HepG2 (cell line): Measurements from ENCODE around the gene IFITM5. TPM values are rescaled to one million over a fixed set of nuclear protein-coding genes. Genes with fewer than 3 reads are reported as not detected.

Source experiments
- ATAC-seq: fragments of 200-7000 bp; cut with Tn5 transposase; 3 replicates; pipeline ENCODE4 v1.9.1; 2020; ENCODE audit warnings: mild to moderate bottlenecking, moderate library complexity
- BruUV-seq: library from RNA; stranded (reverse); fragments of 400-500 nt; replicated peaks from 2 replicates; lab custom pipeline; 2021; lab: Mats Ljungman, UMichigan
- CTCF ChIA-PET: fragments of 300-600 bp; formaldehyde crosslinking; extraction: SDS; loops from one replicate; lab custom pipeline; 2021; ENCODE audit warnings: low total read pairs, inconsistent platforms, low intra/inter-chr PET ratio; lab: Yijun Ruan, JAX
- POLR2A ChIA-PET: fragments of 350-600 bp; sonication (Branson Sonifier 250); formaldehyde crosslinking; loops from one replicate; lab custom pipeline; 2020; ENCODE audit warnings: antibody characterized with exemption, inconsistent platforms; lab: Yijun Ruan, JAX
- DNase-seq: peaks from one replicate; pipeline ENCODE4 v3.0.0-alpha.2; 2015; ENCODE audit warnings: low spot score
- FAIRE-seq: peaks from 3 replicates; lab custom pipeline; 2011; peaks lifted over from hg19 to GRCh38; lab: Jason Lieb, UNC
- H2AFZ ChIP-seq: one replicate; pipeline ENCODE4 v1.6.1; 2011; ENCODE audit warnings: low read length, inconsistent platforms
- H3K27ac ChIP-seq: fragments of 300-600 bp; 3 replicates; pipeline ENCODE4 v1.8.0; 2011; ENCODE audit warnings: mixed run types, mild to moderate bottlenecking, mixed read lengths, low read length, inconsistent platforms; ENCODE audit not compliant: insufficient read depth; ENCODE audit errors: extremely low read length
- H3K27me3 ChIP-seq, 2 experiments: fragments of 200-600 bp in 1 of 2; 2 replicates in 1 of 2; 3 replicates in 1 of 2; pipeline versions ENCODE4 v1.6.0 to v1.8.0; 2011; ENCODE audit warnings: low read length in 2 of 2, mild to moderate bottlenecking in 2 of 2, moderate library complexity in 2 of 2, inconsistent platforms in 1 of 2; ENCODE audit not compliant: insufficient read depth in 2 of 2, control insufficient read depth in 1 of 2
- H3K36me3 ChIP-seq, 2 experiments: fragments of 200-600 bp in 1 of 2; replicated peaks in 1 of 2; 2 replicates in 1 of 2; 3 replicates in 1 of 2; pipeline versions ENCODE4 v1.5.1 to v1.8.0; 2011; ENCODE audit warnings: low read length in 2 of 2, inconsistent platforms in 1 of 2; ENCODE audit not compliant: insufficient read depth in 2 of 2, control insufficient read depth in 1 of 2
- H3K4me1 ChIP-seq: 2 replicates; pipeline ENCODE4 v1.5.1; 2012; ENCODE audit warnings: low read length, inconsistent platforms; ENCODE audit not compliant: insufficient read depth
- H3K4me2 ChIP-seq: 2 replicates; pipeline ENCODE4 v1.6.0; 2011; ENCODE audit warnings: low read depth, low read length, inconsistent platforms
- H3K4me3 ChIP-seq, 3 experiments: fragments of 200-600 bp in 1 of 3; sonication (generic), shearing (Covaris generic) in 1 of 3; replicated peaks in 1 of 3; 2 replicates each; pipeline ENCODE4 v1.5.1; 2011 to 2016; ENCODE audit warnings: low read length in 3 of 3, inconsistent platforms in 2 of 3, low read depth in 2 of 3, mild to moderate bottlenecking in 2 of 3, control low read depth in 1 of 3, mixed read lengths in 1 of 3; ENCODE audit not compliant: insufficient read depth in 1 of 3
- H3K79me2 ChIP-seq: one replicate; pipeline ENCODE4 v1.6.1; 2011; ENCODE audit warnings: low read length, inconsistent platforms; ENCODE audit not compliant: insufficient read depth
- H3K9ac ChIP-seq: 2 replicates; pipeline ENCODE4 v1.6.0; 2011; ENCODE audit warnings: mild to moderate bottlenecking, low read depth, low read length, inconsistent platforms; ENCODE audit not compliant: insufficient read depth
- H3K9me3 ChIP-seq: 2 replicates; pipeline ENCODE4 v1.5.1; 2012; ENCODE audit warnings: mild to moderate bottlenecking, low read length
- H4K20me1 ChIP-seq: 2 replicates; pipeline ENCODE4 v1.6.0; 2011; ENCODE audit warnings: inconsistent platforms, mild to moderate bottlenecking, low read length, moderate library complexity; ENCODE audit not compliant: insufficient read depth
- CHCHD3 ChIP-seq: sonication (generic); formaldehyde crosslinking; IDR thresholded peaks from 2 replicates; pipeline ENCODE4 v1.8.0; 2022; ENCODE audit warnings: mild to moderate bottlenecking, missing genetic modification reagents, moderate library complexity
- NR2F6 ChIP-seq, 2 experiments: IDR thresholded peaks; 2 replicates each; pipeline ENCODE4 v1.6.1; 2016; ENCODE audit warnings: antibody characterized with exemption in 1 of 2, mild to moderate bottlenecking in 1 of 2
- STAG1 ChIP-seq: sonication (generic); formaldehyde crosslinking; IDR thresholded peaks from 2 replicates; pipeline ENCODE4 v1.4.0; 2020; ENCODE audit warnings: missing genetic modification reagents
- ZFP36L2 ChIP-seq: sonication (generic); formaldehyde crosslinking; IDR thresholded peaks from 2 replicates; pipeline ENCODE4 v1.4.0; 2020; ENCODE audit warnings: missing genetic modification reagents
- ZNF646 ChIP-seq: sonication (generic); formaldehyde crosslinking; IDR thresholded peaks from 2 replicates; pipeline ENCODE4 v1.9.0; 2021; ENCODE audit warnings: mild to moderate bottlenecking, missing genetic modification reagents
- ZNF687 ChIP-seq: sonication (generic); formaldehyde crosslinking; IDR thresholded peaks from 2 replicates; pipeline ENCODE4 v1.5.1; 2020; ENCODE audit warnings: mild to moderate bottlenecking, missing genetic modification reagents, moderate library complexity
- WGBS: methylation state at CpG from one replicate; pipeline ENCODE4 v1.1.6; 2017; ENCODE audit warnings: low lambda C conversion rate; 5-methylcytosine and 5-hydroxymethylcytosine counted together
- in situ Hi-C: cut with HindIII; loops from 2 replicates; pipeline ENCODE4 v1.10.0; 2017; ENCODE audit warnings: low pct_unique_long_range_greater_than_20kb; ENCODE audit not compliant: extremely low pct_ligation_motif_present
- intact Hi-C: fragments of 100-400 bp; cut with micrococcal nuclease; formaldehyde crosslinking; loops from one replicate; pipeline ENCODE4 v1.10.0; 2022; ENCODE audit not compliant: unreplicated experiment
- polyA plus RNA-seq, 8 experiments: library from polyadenylated mRNA; depleted of rRNA in 3 of 8; stranded (reverse) in 7 of 8; unstranded in 1 of 8; fragments of >200 nt; fragmentation: Illumina TruSeq in 4 of 8; extraction: Trizol in 4 of 8; gene quantifications; 2 replicates each; pipeline versions ENCODE4 v1.2.1 to v1.2.3, GENCODE V29; 2011 to 2016; ENCODE audit warnings: low read depth in 4 of 8, missing spikeins in 1 of 8, mixed read lengths in 1 of 8; ENCODE audit not compliant: insufficient read depth in 1 of 8
- total RNA-seq, 5 experiments: library from RNA; depleted of rRNA; stranded (reverse); fragments of >200 nt; fragmentation: Illumina TruSeq; extraction: Trizol; gene quantifications; 2 replicates each; pipeline ENCODE4 v1.2.3, GENCODE V29; 2016; ENCODE audit warnings: low read depth in 1 of 5
- TF ChIP-seq, protein P1 (sequence below): sonication (generic); IDR thresholded peaks from 2 replicates; pipeline ENCODE4 v1.6.1; 2016; ENCODE audit warnings: low read depth, borderline replicate concordance
- TF ChIP-seq, protein P2 (sequence below): sonication (generic); formaldehyde crosslinking; IDR thresholded peaks from 2 replicates; pipeline ENCODE4 v1.4.0; 2020; ENCODE audit warnings: missing genetic modification reagents

The IFITM5 gene
- total and polyA plus RNA-seq, 2 of the 13 experiments (the other 11 are each of a cell fraction or from before 2014, with no cell fraction given): not detected

- peaks cover 43% of the 10 kb centered on the region for H3K4me1 ChIP-seq
- H3K9ac ChIP-seq: no peak overlapping the region
- H3K9me3 ChIP-seq: no peaks in the 10 kb centered on the region
- 43% methylated on average over 11 of the region's 20 CpGs for WGBS
- H3K79me2 ChIP-seq: no peaks in the 10 kb centered on the region
- peak overlapping the region in 1 of 3 experiments; percentile 43; a peak in 1 of 6 replicates for H3K4me3 ChIP-seq
- intact Hi-C loops (no loop called here), in situ Hi-C loops (loop anchor here (5.0 kb wide), 1 partner anchor 67 kb away; the partner anchor contains the start of gene B4GALNT4)
- peak overlapping the region; percentile 57 for H3K4me2 ChIP-seq
- DNase-seq (peak; percentile 28), ATAC-seq (peak; percentile 35), FAIRE-seq (no peak)
- BruUV-seq: no TSS peak
- no peaks in the 10 kb centered on the region for H3K36me3 ChIP-seq
- H3K27ac ChIP-seq: no peak overlapping the region
- H2AFZ ChIP-seq: no peak overlapping the region
- ChIA-PET CTCF (no interaction called here), POLR2A (interaction anchor here (2.4 kb wide), 1 partner anchor 53 kb away, joined by 7 read pairs; no protein-coding TSS in a partner anchor)
- H4K20me1 ChIP-seq: no peaks in the 10 kb centered on the region
- peaks cover 11 to 20% of the 10 kb centered on the region in 2 experiments for H3K27me3 ChIP-seq
- TF ChIP-seq NR2F6 (IDR thresholded peaks at IDR 0.05) (no peak), NR2F6 (CRISPR knock-in tag; IDR thresholded peaks at IDR 0.05) (no peak), STAG1 (0 out of 2 replicates have a peak, but pooled peaks have one; percentile 19), ZFP36L2 (CRISPR knock-in tag) (no peak), ZNF687 (0 out of 2 replicates have a peak, but pooled peaks have one; percentile 8), ZNF646 (CRISPR knock-in tag) (0 out of 2 replicates have a peak, but pooled peaks have one; percentile 17), CHCHD3 (no peak)
- TF ChIP-seq, protein P1, sequence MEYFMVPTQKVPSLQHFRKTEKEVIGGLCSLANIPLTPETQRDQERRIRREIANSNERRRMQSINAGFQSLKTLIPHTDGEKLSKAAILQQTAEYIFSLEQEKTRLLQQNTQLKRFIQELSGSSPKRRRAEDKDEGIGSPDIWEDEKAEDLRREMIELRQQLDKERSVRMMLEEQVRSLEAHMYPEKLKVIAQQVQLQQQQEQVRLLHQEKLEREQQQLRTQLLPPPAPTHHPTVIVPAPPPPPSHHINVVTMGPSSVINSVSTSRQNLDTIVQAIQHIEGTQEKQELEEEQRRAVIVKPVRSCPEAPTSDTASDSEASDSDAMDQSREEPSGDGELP: peak; percentile 50; the same call in 1 of the 2 replicates
- TF ChIP-seq, protein P2, sequence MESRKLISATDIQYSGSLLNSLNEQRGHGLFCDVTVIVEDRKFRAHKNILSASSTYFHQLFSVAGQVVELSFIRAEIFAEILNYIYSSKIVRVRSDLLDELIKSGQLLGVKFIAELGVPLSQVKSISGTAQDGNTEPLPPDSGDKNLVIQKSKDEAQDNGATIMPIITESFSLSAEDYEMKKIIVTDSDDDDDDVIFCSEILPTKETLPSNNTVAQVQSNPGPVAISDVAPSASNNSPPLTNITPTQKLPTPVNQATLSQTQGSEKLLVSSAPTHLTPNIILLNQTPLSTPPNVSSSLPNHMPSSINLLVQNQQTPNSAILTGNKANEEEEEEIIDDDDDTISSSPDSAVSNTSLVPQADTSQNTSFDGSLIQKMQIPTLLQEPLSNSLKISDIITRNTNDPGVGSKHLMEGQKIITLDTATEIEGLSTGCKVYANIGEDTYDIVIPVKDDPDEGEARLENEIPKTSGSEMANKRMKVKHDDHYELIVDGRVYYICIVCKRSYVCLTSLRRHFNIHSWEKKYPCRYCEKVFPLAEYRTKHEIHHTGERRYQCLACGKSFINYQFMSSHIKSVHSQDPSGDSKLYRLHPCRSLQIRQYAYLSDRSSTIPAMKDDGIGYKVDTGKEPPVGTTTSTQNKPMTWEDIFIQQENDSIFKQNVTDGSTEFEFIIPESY (CRISPR knock-in tag): peak; percentile 70
These were observed 817 bp upstream of the IFITM5 start for GRCh38 chr11:299951-300735.
